Mammary epithelial cell (primary cell): ENCODE measurements around the gene SPATS1.

Experiments used
- EZH2 ChIP-seq: IDR thresholded peaks from 2 replicates; pipeline ENCODE4 v1.6.1; 2012; ENCODE audit warnings: low read length, inconsistent platforms, borderline replicate concordance
- TF ChIP-seq, protein P1 (sequence below), 2 donors: IDR thresholded peaks in 1 of 2; conservative IDR thresholded peaks in 1 of 2; 2 replicates each; pipeline ENCODE4 v1.5.1; 2011 to 2012; ENCODE audit warnings: inconsistent platforms in 2 of 2, low read length in 2 of 2, mild to moderate bottlenecking in 2 of 2, control low read depth in 1 of 2, low read depth in 1 of 2; ENCODE audit not compliant: insufficient read depth in 1 of 2; ENCODE audit errors: extremely low read depth in 1 of 2

- TF ChIP-seq, protein P1, sequence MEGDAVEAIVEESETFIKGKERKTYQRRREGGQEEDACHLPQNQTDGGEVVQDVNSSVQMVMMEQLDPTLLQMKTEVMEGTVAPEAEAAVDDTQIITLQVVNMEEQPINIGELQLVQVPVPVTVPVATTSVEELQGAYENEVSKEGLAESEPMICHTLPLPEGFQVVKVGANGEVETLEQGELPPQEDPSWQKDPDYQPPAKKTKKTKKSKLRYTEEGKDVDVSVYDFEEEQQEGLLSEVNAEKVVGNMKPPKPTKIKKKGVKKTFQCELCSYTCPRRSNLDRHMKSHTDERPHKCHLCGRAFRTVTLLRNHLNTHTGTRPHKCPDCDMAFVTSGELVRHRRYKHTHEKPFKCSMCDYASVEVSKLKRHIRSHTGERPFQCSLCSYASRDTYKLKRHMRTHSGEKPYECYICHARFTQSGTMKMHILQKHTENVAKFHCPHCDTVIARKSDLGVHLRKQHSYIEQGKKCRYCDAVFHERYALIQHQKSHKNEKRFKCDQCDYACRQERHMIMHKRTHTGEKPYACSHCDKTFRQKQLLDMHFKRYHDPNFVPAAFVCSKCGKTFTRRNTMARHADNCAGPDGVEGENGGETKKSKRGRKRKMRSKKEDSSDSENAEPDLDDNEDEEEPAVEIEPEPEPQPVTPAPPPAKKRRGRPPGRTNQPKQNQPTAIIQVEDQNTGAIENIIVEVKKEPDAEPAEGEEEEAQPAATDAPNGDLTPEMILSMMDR (conservative IDR thresholded peaks at IDR 0.05 in 1 of 2, IDR thresholded peaks at IDR 0.05 in 1 of 2; ENCODE audit: extremely low read depth in 1 of 2, insufficient read depth in 1 of 2, low read depth in 1 of 2, low read length in 2 of 2): no peak
- TF ChIP-seq EZH2: no peak
These were observed 35.7 kb upstream of the SPATS1 start for GRCh38 chr6:44306710-44307109.
